ENCODE data around the gene PLCH1.

DNA sequence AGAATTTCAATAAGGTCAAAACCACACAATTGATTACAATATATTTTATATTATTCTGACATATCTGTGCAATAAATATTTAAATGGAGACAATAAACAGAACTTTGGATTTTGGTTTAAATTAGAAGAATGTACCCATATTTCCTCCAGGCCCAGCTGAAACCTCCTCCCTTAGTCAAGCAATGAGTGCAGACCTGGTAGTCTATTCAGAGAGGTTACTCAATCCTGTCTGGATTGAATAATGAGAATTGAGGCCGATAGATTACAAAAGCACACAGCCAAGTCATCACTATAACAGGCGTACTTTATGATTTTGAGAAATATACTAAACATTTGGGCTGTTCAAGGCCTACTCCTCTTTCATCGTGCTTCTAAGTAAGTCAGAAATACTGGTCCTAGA is 336.9 kb downstream of the PLCH1 start:
- TF ChIP-seq, protein P1, sequence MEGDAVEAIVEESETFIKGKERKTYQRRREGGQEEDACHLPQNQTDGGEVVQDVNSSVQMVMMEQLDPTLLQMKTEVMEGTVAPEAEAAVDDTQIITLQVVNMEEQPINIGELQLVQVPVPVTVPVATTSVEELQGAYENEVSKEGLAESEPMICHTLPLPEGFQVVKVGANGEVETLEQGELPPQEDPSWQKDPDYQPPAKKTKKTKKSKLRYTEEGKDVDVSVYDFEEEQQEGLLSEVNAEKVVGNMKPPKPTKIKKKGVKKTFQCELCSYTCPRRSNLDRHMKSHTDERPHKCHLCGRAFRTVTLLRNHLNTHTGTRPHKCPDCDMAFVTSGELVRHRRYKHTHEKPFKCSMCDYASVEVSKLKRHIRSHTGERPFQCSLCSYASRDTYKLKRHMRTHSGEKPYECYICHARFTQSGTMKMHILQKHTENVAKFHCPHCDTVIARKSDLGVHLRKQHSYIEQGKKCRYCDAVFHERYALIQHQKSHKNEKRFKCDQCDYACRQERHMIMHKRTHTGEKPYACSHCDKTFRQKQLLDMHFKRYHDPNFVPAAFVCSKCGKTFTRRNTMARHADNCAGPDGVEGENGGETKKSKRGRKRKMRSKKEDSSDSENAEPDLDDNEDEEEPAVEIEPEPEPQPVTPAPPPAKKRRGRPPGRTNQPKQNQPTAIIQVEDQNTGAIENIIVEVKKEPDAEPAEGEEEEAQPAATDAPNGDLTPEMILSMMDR (IDR thresholded peaks at IDR 0.05): no peak
- TF ChIP-seq POLR2A (IDR thresholded peaks at IDR 0.05) (no peak), EP300 (IDR thresholded peaks at IDR 0.05) (no peak)

Data from ovary (tissue), 3 donors.